HCT116 (cell line): ENCODE results near the gene PIGQ.

ENCODE experiments used
- EZH2 ChIP-seq: fragments of 200-600 bp; sonication (generic); IDR thresholded peaks from 2 replicates; pipeline ENCODE4 v1.6.1; 2017; ENCODE audit warnings: antibody characterized with exemption, mixed run types
- EZH2phosphoT487 ChIP-seq: fragments of 200-600 bp; IDR thresholded peaks from 2 replicates; pipeline ENCODE4 v1.6.1; 2018; ENCODE audit warnings: antibody characterized with exemption, borderline replicate concordance
- SP1 ChIP-seq: IDR thresholded peaks from 2 replicates; pipeline ENCODE4 v1.6.1; 2012; ENCODE audit warnings: low read depth
- TF ChIP-seq, protein P1 (sequence below): IDR thresholded peaks from 2 replicates; pipeline ENCODE4 v1.6.1; 2012
- TF ChIP-seq, protein P2 (sequence below), 3 experiments: fragments of 200-600 bp in 1 of 3; sonication (generic) in 1 of 3; IDR thresholded peaks in 2 of 3; conservative IDR thresholded peaks in 1 of 3; 2 replicates each; pipeline ENCODE4 v1.5.1; 2012 to 2017; ENCODE audit warnings: low read depth in 2 of 3, low read length in 2 of 3, antibody characterized with exemption in 1 of 3, borderline replicate concordance in 1 of 3, control low read depth in 1 of 3, mild to moderate bottlenecking in 1 of 3, mixed read lengths in 1 of 3, mixed run types in 1 of 3, moderate library complexity in 1 of 3; ENCODE audit not compliant: insufficient read depth in 1 of 3
- TF ChIP-seq, protein P3 (sequence below): IDR thresholded peaks from 2 replicates; pipeline ENCODE4 v1.6.1; 2012; ENCODE audit warnings: low read depth

DNA sequence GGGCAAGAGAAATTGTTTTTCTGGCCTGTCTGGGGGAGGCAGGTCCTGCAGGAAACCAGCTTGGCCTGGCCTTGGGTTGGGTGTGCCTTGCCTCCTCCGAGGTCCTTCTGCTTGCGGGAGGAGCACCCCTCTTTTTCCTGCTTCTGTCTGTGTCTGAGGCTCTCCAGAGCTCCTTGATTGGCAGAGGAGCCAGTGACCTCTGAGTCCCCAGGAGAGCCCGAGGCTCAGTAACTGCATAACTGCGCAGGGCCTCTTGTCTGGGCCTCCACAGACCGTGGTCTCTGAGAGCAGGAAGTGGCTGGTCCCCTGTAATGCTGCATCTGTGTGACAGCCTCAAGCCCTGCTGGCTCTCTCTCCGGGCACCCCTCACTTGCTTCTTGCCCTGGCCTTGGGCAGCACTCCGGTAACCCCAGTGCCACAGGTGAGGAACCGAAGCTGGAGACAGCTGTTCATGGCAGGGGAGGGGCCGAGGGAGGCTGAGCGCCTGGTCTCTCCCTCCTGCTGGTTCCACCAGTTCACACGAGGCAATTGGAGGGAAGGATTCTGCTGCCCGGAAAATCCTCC is 40.7 kb upstream of the PIGQ start:
- TF ChIP-seq EZH2phosphoT487 (no peak), SP1 (no peak), EZH2 (no peak)
- TF ChIP-seq, protein P1, sequence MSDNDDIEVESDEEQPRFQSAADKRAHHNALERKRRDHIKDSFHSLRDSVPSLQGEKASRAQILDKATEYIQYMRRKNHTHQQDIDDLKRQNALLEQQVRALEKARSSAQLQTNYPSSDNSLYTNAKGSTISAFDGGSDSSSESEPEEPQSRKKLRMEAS = no peak
- TF ChIP-seq, protein P2, sequence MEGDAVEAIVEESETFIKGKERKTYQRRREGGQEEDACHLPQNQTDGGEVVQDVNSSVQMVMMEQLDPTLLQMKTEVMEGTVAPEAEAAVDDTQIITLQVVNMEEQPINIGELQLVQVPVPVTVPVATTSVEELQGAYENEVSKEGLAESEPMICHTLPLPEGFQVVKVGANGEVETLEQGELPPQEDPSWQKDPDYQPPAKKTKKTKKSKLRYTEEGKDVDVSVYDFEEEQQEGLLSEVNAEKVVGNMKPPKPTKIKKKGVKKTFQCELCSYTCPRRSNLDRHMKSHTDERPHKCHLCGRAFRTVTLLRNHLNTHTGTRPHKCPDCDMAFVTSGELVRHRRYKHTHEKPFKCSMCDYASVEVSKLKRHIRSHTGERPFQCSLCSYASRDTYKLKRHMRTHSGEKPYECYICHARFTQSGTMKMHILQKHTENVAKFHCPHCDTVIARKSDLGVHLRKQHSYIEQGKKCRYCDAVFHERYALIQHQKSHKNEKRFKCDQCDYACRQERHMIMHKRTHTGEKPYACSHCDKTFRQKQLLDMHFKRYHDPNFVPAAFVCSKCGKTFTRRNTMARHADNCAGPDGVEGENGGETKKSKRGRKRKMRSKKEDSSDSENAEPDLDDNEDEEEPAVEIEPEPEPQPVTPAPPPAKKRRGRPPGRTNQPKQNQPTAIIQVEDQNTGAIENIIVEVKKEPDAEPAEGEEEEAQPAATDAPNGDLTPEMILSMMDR (IDR thresholded peaks at IDR 0.05 in 2 of 3, conservative IDR thresholded peaks at IDR 0.05 in 1 of 3; ENCODE audit: borderline replicate concordance in 1 of 3, insufficient read depth in 1 of 3, low read depth in 2 of 3, low read length in 2 of 3) = no peak
- TF ChIP-seq, protein P3, sequence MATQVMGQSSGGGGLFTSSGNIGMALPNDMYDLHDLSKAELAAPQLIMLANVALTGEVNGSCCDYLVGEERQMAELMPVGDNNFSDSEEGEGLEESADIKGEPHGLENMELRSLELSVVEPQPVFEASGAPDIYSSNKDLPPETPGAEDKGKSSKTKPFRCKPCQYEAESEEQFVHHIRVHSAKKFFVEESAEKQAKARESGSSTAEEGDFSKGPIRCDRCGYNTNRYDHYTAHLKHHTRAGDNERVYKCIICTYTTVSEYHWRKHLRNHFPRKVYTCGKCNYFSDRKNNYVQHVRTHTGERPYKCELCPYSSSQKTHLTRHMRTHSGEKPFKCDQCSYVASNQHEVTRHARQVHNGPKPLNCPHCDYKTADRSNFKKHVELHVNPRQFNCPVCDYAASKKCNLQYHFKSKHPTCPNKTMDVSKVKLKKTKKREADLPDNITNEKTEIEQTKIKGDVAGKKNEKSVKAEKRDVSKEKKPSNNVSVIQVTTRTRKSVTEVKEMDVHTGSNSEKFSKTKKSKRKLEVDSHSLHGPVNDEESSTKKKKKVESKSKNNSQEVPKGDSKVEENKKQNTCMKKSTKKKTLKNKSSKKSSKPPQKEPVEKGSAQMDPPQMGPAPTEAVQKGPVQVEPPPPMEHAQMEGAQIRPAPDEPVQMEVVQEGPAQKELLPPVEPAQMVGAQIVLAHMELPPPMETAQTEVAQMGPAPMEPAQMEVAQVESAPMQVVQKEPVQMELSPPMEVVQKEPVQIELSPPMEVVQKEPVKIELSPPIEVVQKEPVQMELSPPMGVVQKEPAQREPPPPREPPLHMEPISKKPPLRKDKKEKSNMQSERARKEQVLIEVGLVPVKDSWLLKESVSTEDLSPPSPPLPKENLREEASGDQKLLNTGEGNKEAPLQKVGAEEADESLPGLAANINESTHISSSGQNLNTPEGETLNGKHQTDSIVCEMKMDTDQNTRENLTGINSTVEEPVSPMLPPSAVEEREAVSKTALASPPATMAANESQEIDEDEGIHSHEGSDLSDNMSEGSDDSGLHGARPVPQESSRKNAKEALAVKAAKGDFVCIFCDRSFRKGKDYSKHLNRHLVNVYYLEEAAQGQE = no peak
